Neural cell (in vitro differentiated cells): ENCODE measurements around the gene PPIF.

Source experiments
- CTCF ChIP-seq: fragments of 450-650 bp; IDR thresholded peaks from 2 replicates; pipeline ENCODE4 v1.5.1; 2014; ENCODE audit warnings: antibody characterized with exemption, mild to moderate bottlenecking, moderate library complexity; ENCODE audit not compliant: poor library complexity, severe bottlenecking
- EP300 ChIP-seq: fragments of 450-650 bp; conservative IDR thresholded peaks from 2 replicates; pipeline ENCODE4 v1.6.1; 2014; ENCODE audit warnings: antibody characterized with exemption, mild to moderate bottlenecking, moderate library complexity; ENCODE audit not compliant: poor library complexity, severe bottlenecking
- REST ChIP-seq: IDR thresholded peaks from 2 replicates; pipeline ENCODE4 v1.6.1; 2012; ENCODE audit warnings: borderline replicate concordance

GRCh38 chr10:79326361-79327089 lies 20.7 kb upstream of the PPIF start:
- peak; percentile 57 for TF ChIP-seq EP300
- TF ChIP-seq CTCF, result no peak
- TF ChIP-seq REST, result no peak
